ENCODE results near the gene OR10G8. TPM values are rescaled to one million over a fixed set of nuclear protein-coding genes. Genes with fewer than 3 reads are reported as not detected.

The OR10G8 gene
- total RNA-seq, 1 donor from 2014 or later, result not detected

DNA sequence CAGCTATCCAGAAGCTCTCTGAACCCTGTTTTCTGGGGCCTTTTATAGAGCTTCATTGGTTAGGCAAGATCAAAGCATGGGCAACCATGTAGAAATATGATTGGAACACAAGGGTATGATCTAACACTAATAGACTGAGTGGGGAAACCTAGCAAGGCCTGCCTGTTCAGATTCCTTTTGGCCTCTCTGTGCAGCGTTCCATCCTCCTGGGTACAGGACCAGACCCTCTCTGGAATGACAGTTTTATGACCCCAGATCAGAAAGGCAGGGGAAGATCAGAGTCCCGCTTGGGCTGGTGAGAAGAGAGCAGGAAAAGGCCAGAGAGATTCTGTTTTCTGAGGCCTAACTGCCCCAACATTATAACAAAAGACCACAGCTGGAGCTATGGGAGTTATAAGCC, 52.0 kb downstream of the OR10G8 start:
- no peak for DNase-seq (ENCODE audit: low spot score, unreplicated experiment)
- H3K4me3 Mint-ChIP-seq (ENCODE audit: low read depth), result no peak overlapping the region
- peaks cover 10% of the 10 kb centered on the region for H3K4me1 Mint-ChIP-seq (ENCODE audit: low read depth)
- no peaks in the 10 kb centered on the region for H3K36me3 Mint-ChIP-seq (ENCODE audit: insufficient read depth)
- H3K27me3 Mint-ChIP-seq, result peaks cover 12% of the 10 kb centered on the region
- peak overlapping the region; percentile 33 for H3K27ac Mint-ChIP-seq
- no peaks in the 10 kb centered on the region for H3K9me3 Mint-ChIP-seq (ENCODE audit: low read depth)
- TF ChIP-seq, protein P1, sequence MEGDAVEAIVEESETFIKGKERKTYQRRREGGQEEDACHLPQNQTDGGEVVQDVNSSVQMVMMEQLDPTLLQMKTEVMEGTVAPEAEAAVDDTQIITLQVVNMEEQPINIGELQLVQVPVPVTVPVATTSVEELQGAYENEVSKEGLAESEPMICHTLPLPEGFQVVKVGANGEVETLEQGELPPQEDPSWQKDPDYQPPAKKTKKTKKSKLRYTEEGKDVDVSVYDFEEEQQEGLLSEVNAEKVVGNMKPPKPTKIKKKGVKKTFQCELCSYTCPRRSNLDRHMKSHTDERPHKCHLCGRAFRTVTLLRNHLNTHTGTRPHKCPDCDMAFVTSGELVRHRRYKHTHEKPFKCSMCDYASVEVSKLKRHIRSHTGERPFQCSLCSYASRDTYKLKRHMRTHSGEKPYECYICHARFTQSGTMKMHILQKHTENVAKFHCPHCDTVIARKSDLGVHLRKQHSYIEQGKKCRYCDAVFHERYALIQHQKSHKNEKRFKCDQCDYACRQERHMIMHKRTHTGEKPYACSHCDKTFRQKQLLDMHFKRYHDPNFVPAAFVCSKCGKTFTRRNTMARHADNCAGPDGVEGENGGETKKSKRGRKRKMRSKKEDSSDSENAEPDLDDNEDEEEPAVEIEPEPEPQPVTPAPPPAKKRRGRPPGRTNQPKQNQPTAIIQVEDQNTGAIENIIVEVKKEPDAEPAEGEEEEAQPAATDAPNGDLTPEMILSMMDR (IDR thresholded peaks at IDR 0.05; ENCODE audit: unreplicated experiment), result no peak

DNA sequence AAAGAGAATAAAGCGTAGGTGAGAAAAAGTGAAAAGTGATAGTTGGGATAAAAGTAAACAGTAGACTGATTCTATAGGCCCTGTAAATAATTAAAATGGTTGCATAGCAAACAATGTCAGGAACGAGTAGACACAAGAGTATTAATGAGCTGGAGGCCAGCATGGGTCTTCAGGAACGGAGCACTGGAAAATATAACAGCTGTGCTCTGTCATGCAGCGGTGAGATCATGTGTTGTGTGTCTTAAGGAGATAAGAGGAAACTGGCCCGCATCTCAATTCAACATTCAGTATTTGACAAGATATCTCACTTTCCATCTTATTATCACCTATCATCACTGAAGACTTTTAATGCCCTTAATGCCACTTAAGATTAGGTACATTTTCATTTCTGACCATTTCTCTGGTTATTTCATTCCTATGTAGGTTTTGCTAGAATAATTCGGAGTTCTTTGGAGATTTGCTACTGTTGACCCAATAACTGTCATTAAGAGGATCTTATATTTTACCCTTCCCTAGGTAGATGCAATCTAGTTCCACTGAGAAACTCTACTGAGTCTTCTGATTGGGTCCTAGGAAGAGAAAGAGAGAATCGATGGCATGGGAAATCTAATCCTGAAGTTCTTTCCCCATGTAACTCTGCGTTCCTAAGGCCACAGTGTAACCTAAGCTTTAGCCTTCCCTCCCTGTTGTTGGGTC, 53.2 kb downstream of the OR10G8 start:
- Mint-ChIP-seq H3K9me3 (ENCODE audit: low read depth) (no peaks in the 10 kb centered on the region), H3K27ac (no peak overlapping the region), H3K4me1 (ENCODE audit: low read depth) (peaks cover 10% of the 10 kb centered on the region), H3K4me3 (ENCODE audit: low read depth) (no peak overlapping the region), H3K36me3 (ENCODE audit: insufficient read depth) (no peaks in the 10 kb centered on the region), H3K27me3 (peaks cover 12% of the 10 kb centered on the region)
- TF ChIP-seq, protein P1 (IDR thresholded peaks at IDR 0.05; ENCODE audit: unreplicated experiment), result no peak
- DNase-seq (ENCODE audit: low spot score, unreplicated experiment), result no peak

Other genes with a start within 250 kb of the OR10G8 start
- not detected in 2 replicates for gene OR6M1, start 220.4 kb upstream of the OR10G8 start, total RNA-seq
- gene TMEM225, start 141.1 kb upstream of the OR10G8 start, total RNA-seq, result not detected in 2 replicates
- 0.24 and 0.58 TPM in 2 replicates for gene OR8D4, start 124.6 kb upstream of the OR10G8 start, total RNA-seq
- gene OR4D5, start 87.2 kb upstream of the OR10G8 start, total RNA-seq, result 0.53 TPM in 1 of 2 replicates, not detected in the other
- gene OR6T1, start 83.0 kb upstream of the OR10G8 start, total RNA-seq, result not detected in 2 replicates
- gene OR10S1, start 49.0 kb upstream of the OR10G8 start, total RNA-seq, result not detected in 2 replicates
- not detected in 2 replicates for gene OR10G6, start 31.6 kb upstream of the OR10G8 start, total RNA-seq
- gene OR10G4, start 13.8 kb upstream of the OR10G8 start, total RNA-seq, result 0.13 TPM in 1 of 2 replicates, not detected in the other
- gene OR10G9, start 3.8 kb upstream of the OR10G8 start, total RNA-seq, result not detected in 2 replicates
- gene OR10G7, start 14.5 kb downstream of the OR10G8 start, total RNA-seq, result not detected in 2 replicates
- 20.9 and 22.6 TPM in 2 replicates for gene VWA5A, start 88.7 kb downstream of the OR10G8 start, total RNA-seq
- gene OR10D3, start 156.5 kb downstream of the OR10G8 start, total RNA-seq, result not detected in 2 replicates
- not detected in 2 replicates for gene OR8G1, start 214.3 kb downstream of the OR10G8 start, total RNA-seq
- not detected in 2 replicates for gene OR8G5, start 229.6 kb downstream of the OR10G8 start, total RNA-seq